Measurements from ENCODE around the gene ACKR4.
"Not testable (repeated sequence)": the region's sequence is repeated elsewhere in the genome, so short reads cannot be mapped to it uniquely, and the experiment has no call there.

Gene ACKR4

DNA sequence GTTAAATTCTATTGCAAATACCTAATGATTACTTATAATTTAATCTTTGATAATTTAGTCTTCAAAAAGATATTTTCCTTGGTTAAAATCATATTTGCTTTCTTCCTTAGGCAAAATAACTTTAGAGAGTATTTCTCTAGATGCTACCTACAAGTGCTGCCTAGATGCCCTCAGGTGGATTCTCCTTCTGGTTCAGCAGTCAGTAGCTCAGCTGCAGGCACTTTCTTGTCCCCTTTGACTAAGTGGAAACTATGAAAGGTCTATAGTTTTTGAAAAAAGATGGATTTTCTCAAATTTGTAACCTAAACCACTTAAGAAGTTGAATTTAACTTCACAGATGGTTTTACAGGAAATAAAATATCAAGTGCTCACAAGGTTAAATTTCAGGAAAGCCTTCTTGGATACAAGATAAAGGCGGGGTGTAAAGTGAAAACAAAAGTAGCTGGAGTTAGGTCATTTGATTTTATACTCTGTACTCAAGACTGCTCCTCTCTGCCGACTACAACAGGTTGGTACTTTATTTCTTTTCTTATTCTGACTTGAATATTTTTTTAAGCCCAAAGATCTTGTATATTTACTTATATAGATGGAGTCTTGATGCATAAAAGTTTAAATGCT, at the start of gene ACKR4:
ACKR4 (plus strand) TSS at position 455 of the 618 bp plus-strand sequence. CDS start 3,128 bp downstream, outside the sequence.
- DNase-seq, result no peak

DNA sequence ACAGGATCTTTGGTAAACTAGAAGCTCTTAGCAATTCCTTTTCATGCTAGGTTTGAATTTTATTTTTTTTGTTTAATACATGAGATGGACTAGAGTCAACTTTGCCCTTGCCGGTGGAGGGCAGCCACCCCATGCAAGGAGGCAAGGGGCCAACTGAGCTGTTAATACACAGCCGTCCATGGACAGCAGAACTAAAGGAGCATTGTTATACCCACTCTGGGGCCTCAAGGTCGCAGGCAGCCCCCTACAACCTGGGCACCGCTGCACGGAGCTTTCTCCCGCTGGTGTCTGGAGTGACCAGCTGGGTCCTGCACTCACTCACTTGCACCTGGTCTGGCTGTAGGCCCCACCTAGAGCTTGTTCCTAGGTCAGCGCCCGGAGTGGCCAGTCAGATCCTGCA, 47.9 kb upstream of the ACKR4 start:
- DNase-seq, result no peak

DNA sequence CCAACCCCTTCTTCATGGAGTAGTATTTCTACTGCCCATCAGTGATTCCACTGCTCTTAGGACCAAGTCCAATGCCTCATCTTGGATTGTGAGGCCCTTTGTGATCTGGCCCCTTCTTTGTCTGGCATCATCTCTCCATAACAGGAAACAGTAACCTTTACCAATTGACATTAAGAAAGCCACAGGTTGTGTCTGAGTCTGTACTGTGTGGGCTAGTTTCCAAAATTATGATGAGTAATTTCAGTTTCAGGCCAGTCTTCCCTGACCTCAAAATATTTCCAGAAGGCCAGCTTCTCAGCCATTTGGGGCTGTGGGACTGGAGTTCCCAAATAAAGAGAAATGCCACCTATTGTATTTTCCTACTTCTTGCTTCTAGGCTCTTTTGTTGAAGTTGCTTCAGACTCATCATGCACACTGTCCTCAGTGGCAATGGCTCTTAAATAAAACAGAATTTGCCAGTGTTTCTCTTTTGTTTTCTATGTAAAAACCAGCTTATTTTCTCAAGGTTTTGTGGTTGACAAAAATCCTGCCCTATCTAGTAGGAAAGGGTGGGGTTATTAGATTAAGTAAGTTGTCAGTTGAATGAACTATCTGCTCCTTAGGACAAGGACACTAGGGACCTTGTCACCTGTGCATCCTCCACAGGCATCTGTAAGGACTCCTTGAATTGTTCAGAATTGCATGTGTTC, 47.0 kb upstream of the ACKR4 start:
- DNase-seq, result no peak

DNA sequence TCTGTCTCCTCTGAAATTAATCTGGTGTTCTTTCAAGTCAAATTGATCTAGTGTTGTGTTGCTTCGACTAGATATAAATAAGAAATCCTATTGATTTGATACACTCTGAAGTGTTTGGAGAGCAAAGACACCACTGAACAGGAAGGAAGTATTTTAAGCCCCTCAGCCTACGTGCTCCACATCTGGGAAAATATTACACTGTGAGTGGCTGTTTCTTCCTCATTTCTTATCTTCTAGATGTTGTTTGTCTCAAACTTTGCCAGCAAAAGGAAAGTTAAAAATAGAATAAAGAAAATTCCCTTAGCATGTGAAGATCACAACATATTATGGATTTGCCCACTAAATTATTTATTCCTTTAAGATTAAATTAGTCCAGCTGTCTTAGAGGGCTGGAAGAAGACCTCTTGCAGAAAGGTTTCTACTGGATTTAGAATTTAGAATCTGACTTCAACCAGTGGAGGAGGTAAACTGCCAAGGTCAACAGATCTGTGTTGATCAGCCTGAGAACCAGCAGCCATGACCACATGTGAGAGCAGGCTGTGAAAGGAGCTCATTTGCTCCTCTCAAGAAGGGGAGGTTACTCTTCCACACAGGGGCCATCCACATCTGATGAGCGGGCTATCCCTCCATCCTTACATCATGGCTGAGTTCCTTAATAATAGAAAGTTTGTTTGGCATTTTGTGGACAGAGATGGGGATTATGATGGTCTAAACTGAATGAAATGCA, 46.3 kb upstream of the ACKR4 start:
- no peak for DNase-seq

DNA sequence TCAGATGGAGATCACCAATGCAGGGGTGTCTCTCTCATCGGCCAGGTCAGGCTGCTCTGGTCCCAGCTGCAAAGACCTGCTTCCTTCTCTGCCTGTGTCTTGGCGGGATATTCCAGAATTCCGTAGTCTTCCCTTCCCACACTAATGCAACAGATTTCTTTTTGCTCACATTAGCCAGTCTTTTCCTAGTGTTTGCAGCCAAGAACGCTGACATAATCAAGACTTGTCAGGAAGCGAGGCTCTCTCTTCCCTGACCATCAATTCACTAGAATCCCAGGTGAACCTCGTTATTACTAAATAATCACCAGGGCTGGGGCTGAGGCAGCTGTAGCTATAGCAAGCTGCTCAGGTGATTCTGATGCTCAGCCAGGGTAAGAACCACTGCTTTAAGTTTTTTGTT, 43.2 kb upstream of the ACKR4 start:
- no peak for DNase-seq

DNA sequence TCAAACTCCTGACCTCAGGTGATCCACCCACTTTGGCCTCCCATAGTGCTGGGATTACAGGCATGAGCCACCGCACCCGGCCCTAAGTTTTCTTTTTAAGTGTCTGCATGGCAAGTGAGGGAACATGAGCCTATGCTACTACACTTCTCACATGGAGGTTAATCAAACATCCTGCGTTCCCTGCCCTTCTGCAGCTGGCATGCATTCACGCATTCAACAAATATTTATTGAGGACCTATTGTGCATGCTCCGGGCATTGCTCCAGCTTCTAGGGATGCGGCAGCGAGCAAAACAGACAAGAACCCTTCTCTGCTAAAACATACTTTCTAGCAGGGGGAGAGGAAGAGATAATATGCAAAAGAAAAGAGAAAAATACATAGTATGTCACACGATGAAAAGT, 42.6 kb upstream of the ACKR4 start:
- DNase-seq, result peak in 5 of 56 donors; percentile 1 to 33 (median 5)

DNA sequence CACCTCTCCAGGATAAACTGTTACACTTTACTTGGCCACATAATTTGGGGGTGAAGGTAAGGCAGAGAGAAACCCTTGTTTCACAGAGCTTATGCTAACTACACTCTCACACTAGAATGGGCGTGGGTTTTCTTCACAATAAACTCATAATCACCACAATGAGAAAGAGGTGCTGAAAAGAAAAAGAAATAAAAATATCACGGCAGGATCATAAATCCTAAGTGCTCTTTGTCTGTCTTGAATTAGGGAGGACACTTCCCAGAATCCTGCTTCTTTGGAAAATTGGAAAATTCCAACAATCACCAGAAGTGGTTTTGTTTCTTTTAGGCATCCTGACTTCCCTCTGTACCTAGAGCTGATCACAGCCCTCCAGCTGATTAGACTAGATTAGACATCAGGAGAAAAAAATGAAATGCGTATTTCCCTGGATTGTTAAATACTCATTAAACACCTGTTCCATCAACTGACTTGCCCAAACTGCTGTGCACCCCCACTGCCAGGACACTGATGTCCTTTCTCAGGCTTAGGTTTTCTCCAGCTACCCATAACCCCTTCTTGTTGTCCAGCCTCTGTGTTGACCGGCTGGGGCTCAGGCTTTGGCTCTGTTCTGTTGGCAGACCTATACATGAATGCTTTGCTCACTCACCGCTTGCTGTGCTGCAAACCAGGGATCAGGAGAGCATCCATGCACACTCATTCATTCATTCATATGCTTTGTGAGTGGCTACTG, 41.6 kb upstream of the ACKR4 start:
- DNase-seq, result no peak

DNA sequence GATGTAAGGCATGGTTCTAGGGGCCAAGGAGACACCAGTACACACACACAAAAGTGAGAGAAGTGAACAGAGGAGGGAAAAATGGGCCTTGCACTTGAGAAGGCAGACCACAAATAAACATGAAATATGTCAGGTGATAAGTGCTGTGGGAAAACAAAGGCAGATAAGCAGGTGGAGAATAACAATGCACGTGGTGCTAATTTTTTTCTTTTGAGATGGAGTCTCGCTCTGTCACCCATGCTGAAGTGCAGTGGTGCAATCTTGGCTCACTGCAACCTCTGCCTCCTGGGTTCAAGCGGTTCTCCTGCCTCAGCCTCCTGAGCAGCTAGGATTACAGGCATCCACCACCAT, 41.1 kb upstream of the ACKR4 start:
- DNase-seq, result not testable (repeated sequence)

DNA sequence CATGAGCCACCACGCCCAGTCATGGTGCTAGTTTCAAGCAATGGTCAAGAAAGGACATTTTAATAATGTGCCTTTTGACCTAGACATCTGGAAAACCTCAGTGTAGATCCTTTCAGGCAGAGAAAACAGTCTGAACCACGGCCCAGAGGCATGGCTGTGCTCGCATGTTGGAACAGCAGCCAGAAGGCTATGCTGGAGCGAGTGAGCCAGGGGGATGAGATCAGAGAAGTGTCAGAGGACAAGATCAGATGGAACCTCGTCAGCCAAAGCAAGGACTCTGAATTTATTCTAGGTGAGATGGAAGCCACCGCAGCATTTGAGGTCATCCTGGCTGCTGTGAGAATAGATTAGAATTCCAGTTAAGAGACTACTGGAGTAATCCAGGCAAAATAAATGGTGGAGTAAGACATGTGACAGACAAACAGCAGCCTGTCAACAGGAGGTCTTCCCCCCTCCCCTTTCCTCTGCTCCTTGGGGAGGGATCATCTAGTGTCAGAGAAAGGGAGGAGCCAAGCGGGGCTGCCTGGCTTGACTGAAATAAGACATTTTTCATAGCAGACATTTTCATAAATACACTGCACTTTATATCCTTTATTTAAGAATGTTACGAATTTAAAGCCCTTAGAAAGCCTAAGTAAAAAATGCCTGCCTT, 40.4 kb upstream of the ACKR4 start:
- DNase-seq, result no peak

DNA sequence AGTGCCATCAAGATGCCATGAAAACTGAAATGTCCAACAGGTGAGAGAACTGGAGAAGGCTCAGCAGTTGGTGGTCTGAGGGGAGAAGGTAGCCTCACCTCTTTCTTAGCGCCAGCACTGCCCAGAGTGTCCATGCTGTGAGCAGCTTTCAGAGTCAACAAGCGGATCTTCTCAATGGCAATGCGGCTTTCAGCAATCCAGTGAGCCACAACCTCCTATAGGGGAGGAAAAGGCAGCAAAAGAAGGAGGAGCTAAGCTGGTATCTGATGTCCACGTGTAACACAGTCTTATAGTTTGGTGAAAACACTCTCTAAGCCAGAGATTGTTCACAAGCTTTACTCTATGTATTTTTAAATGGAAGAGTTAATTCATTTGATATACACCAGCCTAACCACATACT, 36.1 kb upstream of the ACKR4 start:
- no peak for DNase-seq

DNA sequence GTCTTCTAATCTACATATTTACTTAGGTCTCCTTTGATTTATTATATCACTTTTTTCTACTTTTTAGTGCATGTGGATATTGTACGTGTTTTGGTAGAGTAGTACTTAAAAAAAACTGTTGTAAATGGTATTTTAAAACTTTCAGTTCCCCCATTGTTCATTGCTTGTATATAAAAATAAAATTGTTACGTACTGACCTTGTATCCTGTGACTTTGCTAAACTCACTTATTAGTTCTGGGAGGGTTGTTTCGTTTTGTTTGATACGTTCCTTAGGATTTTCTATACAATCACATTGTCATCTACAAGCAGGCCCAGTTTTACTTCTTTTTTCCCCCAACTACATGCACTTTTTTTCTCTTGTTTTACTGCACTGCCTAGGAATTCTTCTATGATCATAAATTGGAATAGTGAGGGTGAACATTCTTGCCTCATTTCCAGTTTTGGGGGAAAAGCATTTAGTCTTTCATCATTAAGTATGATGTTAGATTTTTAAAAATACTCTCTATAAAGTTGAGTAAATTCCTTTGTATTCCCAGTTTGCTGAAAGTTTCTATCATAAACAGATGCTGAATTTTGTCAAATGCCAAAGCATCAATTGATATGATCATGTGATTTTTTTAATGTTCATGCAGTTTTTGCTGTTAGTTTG, 33.5 kb upstream of the ACKR4 start:
- no peak for DNase-seq

DNA sequence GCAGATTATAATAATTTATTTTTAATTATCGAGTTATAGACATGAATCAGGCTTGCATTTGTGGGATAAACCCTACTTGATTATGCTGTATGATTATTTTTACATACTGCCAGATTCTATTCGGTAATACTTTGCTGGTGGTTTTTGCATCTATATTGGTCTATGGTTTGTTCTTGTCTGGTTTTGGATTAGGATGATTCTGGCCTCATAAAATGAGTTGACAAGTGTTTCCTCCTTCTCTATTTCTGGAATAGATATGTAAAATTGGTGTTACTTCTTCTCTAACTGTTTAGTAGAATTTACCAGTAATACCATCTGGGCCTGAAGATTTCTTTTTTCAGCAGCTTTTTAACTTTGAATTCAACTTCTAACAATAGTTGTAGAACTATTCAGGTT, 33.0 kb upstream of the ACKR4 start:
- no peak for DNase-seq

DNA sequence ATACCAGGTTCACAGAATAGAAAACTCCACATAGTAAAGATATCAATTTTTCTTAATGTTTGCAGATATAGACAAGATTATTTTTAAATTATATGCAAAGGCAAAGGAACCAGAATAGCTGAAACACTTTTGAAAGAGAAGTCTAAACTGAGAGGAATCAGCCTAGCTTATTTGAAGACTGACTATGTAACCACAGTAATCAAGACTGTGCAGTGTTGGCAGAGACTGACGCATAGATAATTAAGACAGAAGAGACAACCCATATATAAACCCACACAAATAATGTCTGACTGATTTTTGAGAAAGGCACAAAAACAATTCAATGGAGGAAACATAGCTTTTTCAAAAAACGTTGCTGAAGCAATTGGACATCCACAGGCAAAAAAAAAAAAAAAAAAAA, 28.6 kb upstream of the ACKR4 start:
- no peak for DNase-seq

DNA sequence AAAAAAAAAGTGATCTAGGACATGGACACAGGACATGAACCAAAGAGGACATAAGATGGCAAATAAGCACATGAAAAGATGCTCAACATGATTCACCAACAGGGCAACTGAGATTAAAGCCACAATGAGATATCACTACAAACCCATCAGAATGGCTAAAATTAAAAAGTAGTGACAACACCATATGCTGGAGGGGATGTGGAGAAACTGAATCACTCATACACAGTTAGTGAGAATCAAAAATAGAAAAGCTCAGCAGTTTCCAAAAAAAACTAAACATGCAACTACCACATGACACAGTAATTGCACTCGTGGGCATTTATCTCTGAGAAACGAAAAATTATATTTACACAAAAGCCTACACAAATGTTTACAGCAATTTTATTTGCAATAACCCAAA, 27.9 kb upstream of the ACKR4 start:
- no peak for DNase-seq

DNA sequence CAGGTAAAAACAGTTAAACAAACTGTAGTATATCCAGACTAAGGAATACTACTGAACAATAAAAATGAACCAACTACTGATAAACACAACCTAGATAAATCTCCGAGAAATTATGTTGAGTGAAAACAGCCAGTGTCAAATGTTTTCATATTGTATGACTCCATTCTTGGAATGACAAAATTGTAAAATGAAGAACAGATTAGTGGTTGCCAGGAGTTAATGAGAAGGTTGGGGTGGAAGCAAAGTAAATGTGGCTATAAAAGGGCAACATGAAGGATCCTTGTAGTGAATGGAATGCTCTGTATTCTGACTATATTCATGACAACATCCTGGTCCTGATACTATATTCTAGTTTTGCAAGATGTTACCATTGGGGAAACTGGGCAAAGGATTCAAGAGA, 27.5 kb upstream of the ACKR4 start:
- no peak for DNase-seq

DNA sequence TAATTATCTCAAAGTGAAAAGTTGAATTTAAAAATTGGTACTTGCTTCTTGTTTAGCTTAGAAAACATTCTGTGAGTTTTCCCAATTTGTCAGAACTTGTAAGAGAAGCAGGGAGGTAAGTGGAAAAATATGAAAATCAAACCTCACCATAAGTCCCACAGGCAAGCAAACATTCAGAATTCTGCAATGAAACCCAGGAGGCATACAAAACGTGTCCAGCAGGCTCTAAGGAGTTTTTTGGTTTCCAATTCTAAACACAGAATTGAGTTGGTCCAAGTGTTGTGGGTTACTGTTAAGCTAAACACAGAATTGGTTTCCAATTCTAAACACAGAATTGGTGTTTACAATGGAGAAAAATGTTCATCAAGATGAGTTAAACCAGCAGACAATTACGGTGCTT, 27.1 kb upstream of the ACKR4 start:
- DNase-seq, result no peak

DNA sequence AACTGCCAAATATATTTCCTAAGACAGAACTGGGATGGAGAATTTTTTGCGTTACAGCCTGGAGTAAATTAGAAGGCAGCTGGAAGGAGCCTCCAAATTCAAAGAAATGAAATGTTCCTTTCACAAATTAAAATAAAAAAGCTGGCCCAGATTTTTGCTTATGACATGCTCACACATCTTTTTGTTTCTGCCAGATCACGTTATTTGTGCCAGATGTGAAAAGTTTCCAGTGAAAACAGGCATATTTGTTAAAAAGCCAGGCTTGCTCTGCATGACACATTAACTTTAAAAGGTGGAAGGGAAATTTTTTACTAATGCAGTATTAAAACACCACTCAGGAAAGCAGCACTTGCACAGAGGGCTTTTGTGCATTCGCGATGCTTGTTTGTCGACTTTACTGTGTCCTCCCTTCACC, 23.3 kb upstream of the ACKR4 start:
- no peak for DNase-seq

DNA sequence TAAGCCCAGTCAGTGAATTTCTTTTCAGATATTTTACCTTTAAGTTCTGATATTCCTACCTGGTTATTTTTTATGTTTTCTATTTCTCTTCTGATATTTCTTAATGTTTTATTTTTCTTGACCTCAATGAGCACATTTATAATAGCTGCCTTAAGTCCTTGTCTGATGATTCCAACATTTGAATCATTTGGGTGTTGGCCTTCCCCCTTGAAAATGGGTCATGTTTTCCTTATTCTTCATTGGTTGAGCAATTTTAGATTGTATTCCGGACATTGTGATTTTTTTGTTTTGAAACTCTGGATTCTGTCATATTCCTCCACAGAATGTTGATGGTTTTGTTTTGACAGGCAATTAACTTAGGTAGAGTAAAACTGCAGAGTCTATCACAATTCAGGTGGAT, 9.7 kb upstream of the ACKR4 start:
- no peak for DNase-seq

DNA sequence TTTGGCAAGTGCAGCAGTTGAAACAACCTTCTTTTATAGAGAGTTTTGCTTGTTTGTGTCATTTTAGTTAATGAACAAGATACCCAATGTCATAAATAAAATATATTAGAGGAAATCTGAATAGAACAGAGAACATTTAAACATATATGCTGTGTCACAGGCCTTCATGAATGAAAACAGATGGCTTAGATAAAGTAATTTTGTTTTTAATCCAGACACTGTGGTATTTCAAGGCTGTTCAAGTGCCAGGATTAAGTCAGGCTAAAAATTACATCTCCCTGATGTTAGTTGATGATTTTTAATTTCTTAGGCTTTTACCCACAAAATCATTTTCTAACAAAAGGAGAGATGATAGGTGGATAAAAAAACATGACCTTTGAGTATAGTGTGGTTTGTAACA, 4.9 kb upstream of the ACKR4 start:
- no peak for DNase-seq

DNA sequence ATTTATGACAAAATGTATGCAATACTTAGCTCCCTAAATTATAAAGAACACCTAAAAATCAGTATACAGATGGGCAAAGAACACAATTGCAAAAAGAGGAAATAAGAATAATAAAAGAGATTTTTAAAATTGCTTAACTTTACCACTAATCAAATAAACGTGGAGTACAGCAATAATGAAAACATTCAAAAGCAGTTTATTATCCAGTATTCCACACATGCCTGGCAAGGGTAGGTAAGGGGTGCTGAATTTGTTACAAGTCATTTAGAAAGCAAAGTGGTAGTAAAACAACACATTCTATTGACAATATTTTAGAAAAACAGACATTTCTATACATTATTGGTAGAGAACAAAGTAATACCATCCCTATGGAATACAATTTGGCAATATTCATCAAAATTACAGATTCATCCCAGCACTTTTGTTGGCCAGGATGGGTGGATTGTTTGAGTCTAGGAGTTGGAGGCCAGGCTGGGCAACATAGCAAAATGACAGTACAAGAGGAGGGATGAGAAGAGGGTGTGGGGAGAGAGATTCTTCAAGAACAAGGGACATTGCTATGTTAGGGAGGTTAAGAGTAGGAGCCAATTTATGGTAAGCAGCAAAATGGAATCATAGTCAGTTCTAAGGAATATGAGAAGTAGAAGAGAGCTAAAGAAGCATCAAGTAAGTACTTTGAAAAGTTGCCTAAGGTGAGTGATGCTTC, 3.7 kb upstream of the ACKR4 start:
- no peak for DNase-seq

DNA sequence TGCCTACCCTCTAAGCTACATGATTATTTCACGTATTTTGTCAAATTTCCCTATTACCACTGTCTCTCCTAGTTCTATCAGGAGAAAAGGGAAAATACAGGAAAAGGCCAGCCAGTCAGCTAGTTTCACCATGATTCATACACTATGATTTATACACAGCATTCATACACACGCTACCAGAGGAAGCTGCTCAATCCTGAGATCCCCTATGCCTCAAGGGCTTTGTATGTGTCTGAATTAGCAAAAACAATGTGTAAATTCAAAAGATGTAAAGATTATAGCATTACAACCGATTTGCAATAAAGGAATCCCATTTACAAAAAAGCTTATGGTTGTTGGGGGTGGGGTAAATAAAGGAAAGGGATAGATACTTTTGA, 3.1 kb upstream of the ACKR4 start:
- no peak for DNase-seq
